ENCODE data around the gene ATF7IP. TPM values are rescaled to one million over a fixed set of nuclear protein-coding genes. Genes with fewer than 3 reads are reported as not detected.

The ATF7IP gene
- total RNA-seq, 1 donor from 2014 or later: 204 TPM

DNA sequence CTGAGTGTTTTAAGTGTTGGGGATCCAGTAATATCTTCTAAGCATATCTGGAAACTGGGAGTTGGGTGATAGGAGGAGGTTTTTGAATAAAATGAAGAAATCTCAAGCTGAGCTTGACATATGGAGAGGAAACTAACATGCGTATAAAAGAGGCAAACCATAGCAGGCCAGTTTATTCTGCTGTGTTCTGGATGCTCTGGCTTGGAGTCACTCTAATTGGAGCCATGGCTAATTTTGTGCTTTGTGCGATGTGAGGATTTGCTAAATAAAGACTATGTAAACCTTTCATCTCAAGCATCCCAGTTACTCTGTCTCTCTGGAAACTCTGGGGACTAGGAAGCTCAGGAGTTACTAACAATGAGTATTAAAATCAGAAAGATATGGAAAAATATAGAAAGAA, 66.5 kb downstream of the ATF7IP start:
- Mint-ChIP-seq H3K4me3 (ENCODE audit: unreplicated experiment) (peak overlapping the region; percentile 51), H3K36me3 (ENCODE audit: unreplicated experiment) (peaks cover 7% of the 10 kb centered on the region), H3K4me1 (ENCODE audit: low read depth, unreplicated experiment) (peaks cover 18% of the 10 kb centered on the region), H3K27ac (ENCODE audit: unreplicated experiment) (no peak overlapping the region), H3K9me3 (ENCODE audit: unreplicated experiment) (peaks cover 3% of the 10 kb centered on the region), H3K27me3 (ENCODE audit: unreplicated experiment) (peaks cover 2% of the 10 kb centered on the region)
- DNase-seq: no peak
- TF ChIP-seq, protein P1, sequence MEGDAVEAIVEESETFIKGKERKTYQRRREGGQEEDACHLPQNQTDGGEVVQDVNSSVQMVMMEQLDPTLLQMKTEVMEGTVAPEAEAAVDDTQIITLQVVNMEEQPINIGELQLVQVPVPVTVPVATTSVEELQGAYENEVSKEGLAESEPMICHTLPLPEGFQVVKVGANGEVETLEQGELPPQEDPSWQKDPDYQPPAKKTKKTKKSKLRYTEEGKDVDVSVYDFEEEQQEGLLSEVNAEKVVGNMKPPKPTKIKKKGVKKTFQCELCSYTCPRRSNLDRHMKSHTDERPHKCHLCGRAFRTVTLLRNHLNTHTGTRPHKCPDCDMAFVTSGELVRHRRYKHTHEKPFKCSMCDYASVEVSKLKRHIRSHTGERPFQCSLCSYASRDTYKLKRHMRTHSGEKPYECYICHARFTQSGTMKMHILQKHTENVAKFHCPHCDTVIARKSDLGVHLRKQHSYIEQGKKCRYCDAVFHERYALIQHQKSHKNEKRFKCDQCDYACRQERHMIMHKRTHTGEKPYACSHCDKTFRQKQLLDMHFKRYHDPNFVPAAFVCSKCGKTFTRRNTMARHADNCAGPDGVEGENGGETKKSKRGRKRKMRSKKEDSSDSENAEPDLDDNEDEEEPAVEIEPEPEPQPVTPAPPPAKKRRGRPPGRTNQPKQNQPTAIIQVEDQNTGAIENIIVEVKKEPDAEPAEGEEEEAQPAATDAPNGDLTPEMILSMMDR (IDR thresholded peaks at IDR 0.05; ENCODE audit: partially characterized antibody, unreplicated experiment): no peak

DNA sequence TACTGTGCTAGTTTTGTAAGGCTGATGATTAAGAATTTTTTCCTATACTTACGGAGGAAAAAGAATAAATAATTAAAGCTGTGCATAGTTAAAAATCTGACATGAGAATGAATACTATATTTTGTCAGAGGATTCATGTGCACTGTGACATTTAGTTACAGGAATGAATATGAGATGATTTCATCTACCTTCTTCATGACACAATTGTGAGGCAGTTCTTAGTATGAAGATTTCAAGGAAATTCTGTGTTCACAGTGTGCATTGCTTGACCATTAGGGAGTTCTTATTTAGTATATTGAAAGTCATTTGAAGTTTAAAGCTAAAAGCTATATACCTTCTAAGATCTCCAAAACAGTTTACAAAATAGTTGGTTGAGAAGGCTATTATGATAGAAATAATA, 70.1 kb downstream of the ATF7IP start:
- H3K27ac Mint-ChIP-seq (ENCODE audit: unreplicated experiment): no peak overlapping the region
- DNase-seq: no peak
- peaks cover 3% of the 10 kb centered on the region for H3K36me3 Mint-ChIP-seq (ENCODE audit: unreplicated experiment)
- H3K27me3 Mint-ChIP-seq (ENCODE audit: unreplicated experiment): peaks cover 1% of the 10 kb centered on the region
- H3K4me1 Mint-ChIP-seq (ENCODE audit: low read depth, unreplicated experiment): peaks cover 6% of the 10 kb centered on the region
- no peak overlapping the region for H3K4me3 Mint-ChIP-seq (ENCODE audit: unreplicated experiment)
- peaks cover 3% of the 10 kb centered on the region for H3K9me3 Mint-ChIP-seq (ENCODE audit: unreplicated experiment)
- TF ChIP-seq, protein P1 (IDR thresholded peaks at IDR 0.05; ENCODE audit: partially characterized antibody, unreplicated experiment): no peak

DNA sequence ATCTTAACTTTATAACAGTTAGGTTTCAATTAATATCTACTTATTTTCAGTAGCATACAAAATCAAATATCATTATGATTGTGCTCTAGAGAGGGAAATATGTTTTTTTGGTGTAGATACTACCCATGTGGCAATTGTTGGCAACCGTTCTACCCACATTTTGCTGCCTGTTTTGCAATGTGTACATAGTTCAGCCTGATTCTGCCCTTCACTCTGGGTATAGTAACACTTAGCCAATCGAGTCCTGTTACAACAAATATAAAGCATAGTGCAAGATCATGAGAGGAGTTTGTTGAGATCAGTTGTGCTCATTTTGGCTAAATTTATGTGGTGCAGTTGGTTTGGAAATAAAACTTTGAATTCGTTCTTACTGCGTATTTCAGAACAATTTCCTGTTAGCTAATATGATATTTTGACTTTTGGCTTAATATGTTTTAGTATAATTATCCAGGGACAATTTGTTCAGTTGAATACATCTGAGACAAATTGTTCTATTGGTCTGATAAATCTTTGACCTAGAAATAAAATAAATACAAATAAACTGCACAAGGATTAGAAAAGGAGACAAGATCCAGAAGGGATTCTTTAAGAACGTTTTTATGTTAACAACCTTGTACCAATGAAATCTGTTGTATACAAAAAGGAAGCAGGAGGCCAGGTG, 76.9 kb downstream of the ATF7IP start:
- TF ChIP-seq, protein P1 (IDR thresholded peaks at IDR 0.05; ENCODE audit: partially characterized antibody, unreplicated experiment): no peak
- Mint-ChIP-seq H3K27me3 (ENCODE audit: unreplicated experiment) (peaks cover 1% of the 10 kb centered on the region), H3K36me3 (ENCODE audit: unreplicated experiment) (peaks cover 8% of the 10 kb centered on the region), H3K4me3 (ENCODE audit: unreplicated experiment) (no peak overlapping the region), H3K4me1 (ENCODE audit: low read depth, unreplicated experiment) (no peaks in the 10 kb centered on the region), H3K9me3 (ENCODE audit: unreplicated experiment) (no peaks in the 10 kb centered on the region), H3K27ac (ENCODE audit: unreplicated experiment) (no peak overlapping the region)
- DNase-seq: no peak

- H3K36me3 Mint-ChIP-seq (ENCODE audit: unreplicated experiment): peaks cover 8% of the 10 kb centered on the region
- no peak overlapping the region for H3K4me3 Mint-ChIP-seq (ENCODE audit: unreplicated experiment)
- H3K9me3 Mint-ChIP-seq (ENCODE audit: unreplicated experiment): no peaks in the 10 kb centered on the region
- H3K27me3 Mint-ChIP-seq (ENCODE audit: unreplicated experiment): peaks cover 1% of the 10 kb centered on the region
- no peak overlapping the region for H3K27ac Mint-ChIP-seq (ENCODE audit: unreplicated experiment)
- no peaks in the 10 kb centered on the region for H3K4me1 Mint-ChIP-seq (ENCODE audit: low read depth, unreplicated experiment)
- TF ChIP-seq, protein P1 (IDR thresholded peaks at IDR 0.05; ENCODE audit: partially characterized antibody, unreplicated experiment): no peak
- DNase-seq: no peak
These were observed 78.0 kb downstream of the ATF7IP start for GRCh38 chr12:14443531-14443930.

- H3K4me1 Mint-ChIP-seq (ENCODE audit: low read depth, unreplicated experiment): peaks cover 5% of the 10 kb centered on the region
- DNase-seq: no peak
- H3K9me3 Mint-ChIP-seq (ENCODE audit: unreplicated experiment): peaks cover 8% of the 10 kb centered on the region
- no peak overlapping the region for H3K27ac Mint-ChIP-seq (ENCODE audit: unreplicated experiment)
- H3K4me3 Mint-ChIP-seq (ENCODE audit: unreplicated experiment): no peak overlapping the region
- TF ChIP-seq, protein P1 (IDR thresholded peaks at IDR 0.05; ENCODE audit: partially characterized antibody, unreplicated experiment): no peak
- H3K36me3 Mint-ChIP-seq (ENCODE audit: unreplicated experiment): no peaks in the 10 kb centered on the region
- H3K27me3 Mint-ChIP-seq (ENCODE audit: unreplicated experiment): no peaks in the 10 kb centered on the region
These were observed 85.0 kb downstream of the ATF7IP start for GRCh38 chr12:14450479-14450878.
